GM23338 (cell line): ENCODE measurements around the gene PLD1.

Source experiments
- CTCF ChIP-seq, 2 experiments: fragments of 200-600 bp in 1 of 2; sonication (generic) in 1 of 2; conservative IDR thresholded peaks; 2 replicates each; pipeline versions ENCODE4 v1.5.1 to v1.6.1; 2016 to 2017; ENCODE audit warnings: antibody characterized with exemption in 2 of 2, low read depth in 2 of 2, mild to moderate bottlenecking in 2 of 2, moderate library complexity in 1 of 2
- EZH2 ChIP-seq: fragments of 200-600 bp; sonication (generic); IDR thresholded peaks from one replicate; pipeline ENCODE4 v1.8.0; 2017; ENCODE audit warnings: antibody characterized with exemption, mild to moderate bottlenecking, low read depth; ENCODE audit not compliant: unreplicated experiment
- EZH2phosphoT487 ChIP-seq: fragments of 200-600 bp; sonication (generic); IDR thresholded peaks from one replicate; pipeline ENCODE4 v1.8.1; 2018; ENCODE audit warnings: antibody characterized with exemption; ENCODE audit not compliant: unreplicated experiment
- JUNB ChIP-seq: IDR thresholded peaks from one replicate; pipeline ENCODE4 v1.6.1; 2016; ENCODE audit warnings: antibody characterized with exemption; ENCODE audit not compliant: unreplicated experiment
- NANOG ChIP-seq: IDR thresholded peaks from 2 replicates; pipeline ENCODE4 v1.6.1; 2016; ENCODE audit warnings: antibody characterized with exemption, borderline replicate concordance
- POLR2AphosphoS5 ChIP-seq: IDR thresholded peaks from 2 replicates; pipeline ENCODE4 v1.6.1; 2016; ENCODE audit warnings: antibody characterized with exemption, low read depth
- REST ChIP-seq: IDR thresholded peaks from one replicate; pipeline ENCODE4 v1.6.1; 2018; ENCODE audit warnings: antibody characterized with exemption; ENCODE audit not compliant: unreplicated experiment

GRCh38 chr3:171699601-171700000, 110.7 kb downstream of the PLD1 start:
- no peak for TF ChIP-seq CTCF (conservative IDR thresholded peaks at IDR 0.05; ENCODE audit: low read depth in 2 of 2)
- TF ChIP-seq POLR2AphosphoS5, result no peak
- no peak for TF ChIP-seq NANOG
- no peak for TF ChIP-seq REST
- TF ChIP-seq EZH2phosphoT487, result no peak
- TF ChIP-seq JUNB, result no peak
- no peak for TF ChIP-seq EZH2
